Trophoblast cell (in vitro differentiated cells and primary cell): ENCODE data around the gene MAP3K7.

Experiments
- DNase-seq, 2 donors: peaks; one replicate each; pipeline ENCODE4 v3.0.0-alpha.2; 2016
- H2AFZ ChIP-seq: 2 replicates; pipeline ENCODE4 v1.6.1; 2013; ENCODE audit warnings: low read length, moderate library complexity, mild to moderate bottlenecking; ENCODE audit not compliant: insufficient read depth, poor library complexity
- H2AK5ac ChIP-seq: 2 replicates; pipeline ENCODE4 v1.6.1; 2013; ENCODE audit warnings: mild to moderate bottlenecking, low read length
- H2BK120ac ChIP-seq: 2 replicates; pipeline ENCODE4 v1.6.1; 2013; ENCODE audit warnings: low read length, mild to moderate bottlenecking, moderate library complexity; ENCODE audit not compliant: insufficient read depth, poor library complexity
- H2BK12ac ChIP-seq: 2 replicates; pipeline ENCODE4 v1.6.1; 2013; ENCODE audit warnings: mild to moderate bottlenecking, low read length, moderate library complexity
- H2BK5ac ChIP-seq: 2 replicates; pipeline ENCODE4 v1.6.1; 2013; ENCODE audit warnings: low read length, low read depth, moderate library complexity, mild to moderate bottlenecking; ENCODE audit not compliant: poor library complexity
- H3K14ac ChIP-seq: 2 replicates; pipeline ENCODE4 v1.6.1; 2013; ENCODE audit warnings: mild to moderate bottlenecking, low read length
- H3K18ac ChIP-seq: 2 replicates; pipeline ENCODE4 v1.6.1; 2013; ENCODE audit warnings: mild to moderate bottlenecking, low read length
- H3K23ac ChIP-seq: 2 replicates; pipeline ENCODE4 v1.6.1; 2013; ENCODE audit warnings: low read length
- H3K27ac ChIP-seq: 2 replicates; pipeline ENCODE4 v1.5.1; 2013; ENCODE audit warnings: low read depth, mild to moderate bottlenecking, inconsistent platforms, low read length, moderate library complexity
- H3K27me3 ChIP-seq: 2 replicates; pipeline ENCODE4 v1.6.1; 2013; ENCODE audit warnings: inconsistent platforms, mild to moderate bottlenecking, low read length, moderate library complexity; ENCODE audit not compliant: insufficient read depth
- H3K36me3 ChIP-seq, 2 experiments: 1 replicate in 1 of 2; 2 replicates in 1 of 2; pipeline ENCODE4 v1.6.1; 2013; ENCODE audit warnings: low read length in 2 of 2, mild to moderate bottlenecking in 2 of 2, moderate library complexity in 1 of 2; ENCODE audit not compliant: insufficient read depth in 2 of 2, control insufficient read depth in 1 of 2
- H3K4ac ChIP-seq: 2 replicates; pipeline ENCODE4 v1.6.1; 2013; ENCODE audit warnings: low read depth, mild to moderate bottlenecking, low read length, moderate library complexity
- H3K4me1 ChIP-seq, 2 experiments: 1 replicate in 1 of 2; 2 replicates in 1 of 2; pipeline ENCODE4 v1.6.1; 2013; ENCODE audit warnings: low read length in 2 of 2, mild to moderate bottlenecking in 2 of 2, moderate library complexity in 1 of 2; ENCODE audit not compliant: insufficient read depth in 2 of 2, control insufficient read depth in 1 of 2
- H3K4me2 ChIP-seq: 2 replicates; pipeline ENCODE4 v1.6.1; 2013; ENCODE audit warnings: inconsistent platforms, mild to moderate bottlenecking, low read length, moderate library complexity
- H3K4me3 ChIP-seq: 2 replicates; pipeline ENCODE4 v1.5.1; 2013; ENCODE audit warnings: mild to moderate bottlenecking, low read depth, low read length, inconsistent platforms
- H3K79me1 ChIP-seq: one replicate; pipeline ENCODE4 v1.6.1; 2013; ENCODE audit warnings: low read length
- H3K79me2 ChIP-seq: 2 replicates; pipeline ENCODE4 v1.6.1; 2013; ENCODE audit warnings: low read length, mild to moderate bottlenecking; ENCODE audit not compliant: control insufficient read depth, insufficient read depth, poor library complexity
- H3K9ac ChIP-seq: 2 replicates; pipeline ENCODE4 v1.6.1; 2013; ENCODE audit warnings: mild to moderate bottlenecking, low read length
- H3K9me3 ChIP-seq: 2 replicates; pipeline ENCODE4 v1.6.1; 2013; ENCODE audit warnings: low read depth, mild to moderate bottlenecking, control low read depth, inconsistent platforms, low read length; ENCODE audit not compliant: insufficient read depth
- H4K12ac ChIP-seq: 2 replicates; pipeline ENCODE4 v1.6.1; 2013; ENCODE audit warnings: low read depth, mild to moderate bottlenecking, low read length, moderate library complexity
- H4K8ac ChIP-seq: 2 replicates; pipeline ENCODE4 v1.6.1; 2013; ENCODE audit warnings: low read depth, mild to moderate bottlenecking, low read length, moderate library complexity
- H4K91ac ChIP-seq: one replicate; pipeline ENCODE4 v1.6.1; 2013; ENCODE audit warnings: low read depth, mild to moderate bottlenecking, low read length, moderate library complexity
- WGBS: extraction: QIAGEN DNeasy Blood & Tissue Kit; methylation state at CpG from one replicate; pipeline ENCODE4 v1.1.7; 2013; ENCODE audit warnings: missing lambda C conversion rate; ENCODE audit not compliant: insufficient read length, insufficient coverage; ENCODE audit errors: extremely low coverage; 5-methylcytosine and 5-hydroxymethylcytosine counted together

The MAP3K7 gene

GRCh38 chr6:90521955-90522354, 64.9 kb downstream of the MAP3K7 start:
- H4K8ac ChIP-seq, result no peak overlapping the region
- peaks cover 0 to 5% of the 10 kb centered on the region in 2 experiments for H3K36me3 ChIP-seq
- H2AFZ ChIP-seq, result no peak overlapping the region
- no peak overlapping the region for H3K23ac ChIP-seq
- H4K12ac ChIP-seq, result no peak overlapping the region
- no peaks in the 10 kb centered on the region for H3K27me3 ChIP-seq
- WGBS, result no CpG with 5 or more reads among the region's 1 CpG
- DNase-seq, result no peak
- H3K9ac ChIP-seq, result no peak overlapping the region
- H3K9me3 ChIP-seq, result no peaks in the 10 kb centered on the region
- no peak overlapping the region for H4K91ac ChIP-seq
- no peak overlapping the region for H3K18ac ChIP-seq
- no peak overlapping the region for H2AK5ac ChIP-seq
- no peaks in the 10 kb centered on the region for H3K79me1 ChIP-seq
- no peak overlapping the region for H2BK120ac ChIP-seq
- H3K4me2 ChIP-seq, result no peak overlapping the region
- no peaks in the 10 kb centered on the region for H3K79me2 ChIP-seq
- no peak overlapping the region for H2BK12ac ChIP-seq
- H3K4ac ChIP-seq, result no peak overlapping the region
- no peaks in the 10 kb centered on the region for H3K4me1 ChIP-seq
- H2BK5ac ChIP-seq, result no peak overlapping the region
- H3K14ac ChIP-seq, result no peak overlapping the region
- H3K27ac ChIP-seq, result no peak overlapping the region
- H3K4me3 ChIP-seq, result no peak overlapping the region

DNA sequence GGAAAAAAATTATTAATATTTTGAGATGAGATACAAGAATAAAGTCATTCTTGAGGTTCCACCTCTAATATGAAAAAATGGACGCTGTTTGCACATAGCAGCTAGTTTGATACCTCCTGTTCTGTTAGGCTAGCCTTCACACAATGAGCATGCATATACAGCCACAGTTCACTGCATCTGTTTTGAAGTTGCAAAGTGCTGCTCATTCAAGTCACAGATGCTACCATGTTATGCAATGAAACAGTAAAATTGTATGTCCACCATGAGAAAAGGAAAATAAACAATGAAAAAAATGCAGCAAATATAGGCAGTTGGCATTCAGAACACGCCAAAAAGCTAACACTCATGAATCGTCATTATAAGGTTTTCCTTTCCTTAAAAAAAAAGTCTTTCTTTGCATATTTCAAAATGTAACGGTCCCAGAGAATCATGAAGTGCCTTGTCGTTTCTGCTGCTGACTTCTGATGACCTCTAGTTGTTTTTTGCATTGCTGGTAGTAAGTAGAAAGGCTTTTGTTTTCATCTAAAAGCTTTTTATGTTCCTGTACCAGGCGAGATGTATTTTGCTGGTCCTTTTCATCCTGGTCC, 70.7 kb downstream of the MAP3K7 start:
- Histone ChIP-seq H3K4me3 (no peak overlapping the region), H3K27me3 (no peaks in the 10 kb centered on the region), H4K91ac (no peak overlapping the region), H3K23ac (no peak overlapping the region), H3K36me3 (peaks cover 0 to 4% of the 10 kb centered on the region in 2 experiments), H3K9ac (no peak overlapping the region), H2AK5ac (no peak overlapping the region), H4K8ac (no peak overlapping the region), H3K9me3 (no peaks in the 10 kb centered on the region), H4K12ac (no peak overlapping the region), H2BK5ac (no peak overlapping the region), H3K79me2 (no peaks in the 10 kb centered on the region), H3K4me1 (no peaks in the 10 kb centered on the region), H2BK12ac (no peak overlapping the region), H3K14ac (no peak overlapping the region), H3K27ac (no peak overlapping the region), H3K79me1 (no peaks in the 10 kb centered on the region), H3K4ac (no peak overlapping the region), H3K4me2 (no peak overlapping the region), H2BK120ac (no peak overlapping the region), H2AFZ (no peak overlapping the region), H3K18ac (no peak overlapping the region)
- WGBS, result no CpG with 5 or more reads among the region's 6 CpGs
- DNase-seq, result no peak

- H3K4me3 ChIP-seq, result no peak overlapping the region
- no CpG with 5 or more reads among the region's 3 CpGs for WGBS
Observed at GRCh38 chr6:90514496-90514895, 72.4 kb downstream of the MAP3K7 start.

GRCh38 chr6:90508753-90509152, 78.1 kb downstream of the MAP3K7 start:
- Histone ChIP-seq H3K4me3 (no peak overlapping the region), H3K23ac (no peak overlapping the region), H3K27ac (no peak overlapping the region), H4K91ac (no peak overlapping the region), H3K79me1 (no peaks in the 10 kb centered on the region), H4K8ac (no peak overlapping the region), H4K12ac (no peak overlapping the region), H3K9me3 (no peaks in the 10 kb centered on the region), H3K79me2 (no peaks in the 10 kb centered on the region), H3K18ac (no peak overlapping the region), H3K4ac (no peak overlapping the region), H3K36me3 (no peaks in the 10 kb centered on the region), H3K9ac (no peak overlapping the region), H3K14ac (no peak overlapping the region), H2BK120ac (no peak overlapping the region), H3K4me1 (no peaks in the 10 kb centered on the region), H2AK5ac (no peak overlapping the region), H3K27me3 (no peaks in the 10 kb centered on the region), H2AFZ (no peak overlapping the region), H2BK12ac (no peak overlapping the region), H3K4me2 (no peak overlapping the region), H2BK5ac (no peak overlapping the region)
- no peak for DNase-seq
- WGBS, result no CpG with 5 or more reads among the region's 5 CpGs

More at GRCh38 chr6:90514496-90514895, 72.4 kb downstream of the MAP3K7 start:
- H3K36me3 ChIP-seq, result peaks cover 0 to 4% of the 10 kb centered on the region in 2 experiments
- H3K27me3 ChIP-seq, result no peaks in the 10 kb centered on the region
- no peak overlapping the region for H2BK120ac ChIP-seq
- no peak overlapping the region for H3K23ac ChIP-seq
- no peak overlapping the region for H2AK5ac ChIP-seq
- H2AFZ ChIP-seq, result no peak overlapping the region
- no peak overlapping the region for H4K91ac ChIP-seq
- H3K79me1 ChIP-seq, result no peaks in the 10 kb centered on the region
- H3K9me3 ChIP-seq, result no peaks in the 10 kb centered on the region
- no peak overlapping the region for H3K14ac ChIP-seq
- H4K8ac ChIP-seq, result no peak overlapping the region
- no peak overlapping the region for H3K4ac ChIP-seq
- no peaks in the 10 kb centered on the region for H3K79me2 ChIP-seq
- no peak overlapping the region for H2BK12ac ChIP-seq
- no peak overlapping the region for H3K9ac ChIP-seq
- no peak overlapping the region for H4K12ac ChIP-seq
- DNase-seq, result no peak
- H2BK5ac ChIP-seq, result no peak overlapping the region
- no peak overlapping the region for H3K4me2 ChIP-seq
- no peak overlapping the region for H3K27ac ChIP-seq
- no peak overlapping the region for H3K18ac ChIP-seq
- H3K4me1 ChIP-seq, result no peaks in the 10 kb centered on the region
